NCI-H146 treated with DMSO at 0.1 percent for 48 hours (cell line): ENCODE results near the gene DOCK9.
"Not testable (repeated sequence)": the region's sequence is repeated elsewhere in the genome, so short reads cannot be mapped to it uniquely, and the experiment has no call there.

Experiments
- DNase-seq: peaks from one replicate; lab custom pipeline; 2025; ENCODE audit not compliant: unreplicated experiment; lab: John Stamatoyannopoulos, UW

DOCK9 gene

DNA sequence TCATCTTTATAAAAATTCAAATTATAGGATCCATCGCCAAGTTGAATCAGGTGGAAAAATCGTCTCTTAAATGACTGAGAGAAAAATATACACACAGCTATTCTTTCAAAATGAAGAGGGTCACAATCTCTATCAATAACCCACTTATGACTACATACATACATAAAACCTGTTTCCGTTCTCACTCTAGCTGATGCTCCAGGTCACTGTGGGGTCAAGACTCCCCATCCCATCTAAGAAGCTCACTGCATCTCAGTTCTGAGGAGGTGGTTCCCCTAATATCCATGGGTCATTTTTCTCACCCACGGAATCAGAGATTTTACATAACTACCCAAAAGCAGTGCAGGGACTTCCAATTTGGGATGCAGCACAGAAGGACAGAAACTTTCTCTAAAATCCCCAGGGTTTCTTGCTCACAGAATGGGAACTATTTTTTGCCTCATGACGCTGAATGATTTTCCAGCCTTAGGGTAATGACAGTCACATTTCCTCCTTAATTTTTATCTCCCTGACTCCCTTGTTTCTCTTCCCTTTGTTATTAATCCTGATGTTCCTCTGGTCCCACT is 56.8 kb downstream of the DOCK9 start:
- no peak for DNase-seq

- no peak for DNase-seq
These were observed 58.3 kb downstream of the DOCK9 start for GRCh38 chr13:98919566-98919965.

DNA sequence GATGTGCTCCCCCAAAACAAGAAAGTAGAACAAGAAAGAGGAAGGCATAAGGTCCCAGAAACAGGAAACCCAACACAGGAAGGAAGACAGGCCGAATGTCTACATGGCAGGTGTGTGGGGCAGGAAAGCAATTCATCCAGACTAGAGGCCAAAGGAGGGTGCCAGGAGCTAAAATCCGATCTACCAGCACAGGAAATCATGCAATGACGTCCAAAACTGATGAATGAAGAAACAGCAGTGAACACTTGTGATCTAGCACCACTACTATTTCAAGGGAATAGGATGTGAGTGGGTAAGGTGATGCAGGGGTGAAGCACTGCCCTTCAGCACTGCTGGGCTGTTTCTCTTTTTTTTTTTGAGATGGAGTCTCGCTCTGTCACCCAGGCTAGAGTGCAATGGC is 59.1 kb downstream of the DOCK9 start:
- no peak for DNase-seq

GRCh38 chr13:98917116-98917515 is 60.7 kb downstream of the DOCK9 start:
- no peak for DNase-seq

GRCh38 chr13:98916403-98916802 is 61.5 kb downstream of the DOCK9 start:
- DNase-seq: no peak

- no peak for DNase-seq
These were observed 61.9 kb downstream of the DOCK9 start for GRCh38 chr13:98915981-98916380.

DNA sequence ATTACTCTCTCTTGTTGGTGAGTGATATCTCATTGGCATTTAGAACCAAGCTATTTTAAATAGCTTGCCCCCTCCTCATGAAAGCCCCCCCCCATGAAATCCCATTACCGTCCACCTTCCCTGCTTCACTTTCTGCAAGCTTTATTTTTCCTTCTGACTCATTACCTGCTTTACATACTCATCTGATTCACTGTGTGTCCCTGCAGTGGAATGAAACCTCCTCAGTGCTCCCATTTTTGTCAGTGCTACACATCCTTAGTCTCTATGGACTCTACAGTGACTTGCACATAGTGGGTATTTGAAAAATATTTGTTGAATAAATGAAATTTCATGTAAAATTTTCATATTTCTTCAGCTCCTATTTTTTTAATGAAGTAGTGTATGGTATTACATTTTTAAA is 62.3 kb downstream of the DOCK9 start:
- DNase-seq: no peak

DNA sequence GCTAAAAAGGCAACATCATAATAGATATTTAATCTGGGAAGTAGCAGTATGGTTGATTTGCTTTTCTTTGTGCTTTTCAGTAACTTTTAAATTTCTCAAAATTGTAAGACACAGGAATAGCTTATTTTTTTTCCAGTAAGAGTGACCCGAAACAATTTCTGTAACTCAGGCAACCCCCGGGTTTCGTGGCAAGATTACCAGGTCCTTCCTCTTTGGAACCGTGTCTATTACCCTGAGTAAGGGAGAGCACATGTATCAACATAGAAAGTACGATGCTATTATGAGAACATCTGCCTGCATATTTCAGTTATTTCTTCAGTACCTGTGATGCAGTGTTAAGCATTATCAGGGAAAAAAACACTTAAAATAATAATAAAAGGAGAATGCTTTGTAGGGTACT is 64.1 kb downstream of the DOCK9 start:
- DNase-seq: no peak

GRCh38 chr13:98912846-98913245 is 65.0 kb downstream of the DOCK9 start:
- no peak for DNase-seq

- peak; percentile 10 for DNase-seq
These were observed 67.3 kb downstream of the DOCK9 start for GRCh38 chr13:98910501-98910951.

- DNase-seq: no peak
These were observed 68.8 kb downstream of the DOCK9 start for GRCh38 chr13:98909016-98909415.

GRCh38 chr13:98906746-98907502 is 70.9 kb downstream of the DOCK9 start:
- no peak for DNase-seq

DNA sequence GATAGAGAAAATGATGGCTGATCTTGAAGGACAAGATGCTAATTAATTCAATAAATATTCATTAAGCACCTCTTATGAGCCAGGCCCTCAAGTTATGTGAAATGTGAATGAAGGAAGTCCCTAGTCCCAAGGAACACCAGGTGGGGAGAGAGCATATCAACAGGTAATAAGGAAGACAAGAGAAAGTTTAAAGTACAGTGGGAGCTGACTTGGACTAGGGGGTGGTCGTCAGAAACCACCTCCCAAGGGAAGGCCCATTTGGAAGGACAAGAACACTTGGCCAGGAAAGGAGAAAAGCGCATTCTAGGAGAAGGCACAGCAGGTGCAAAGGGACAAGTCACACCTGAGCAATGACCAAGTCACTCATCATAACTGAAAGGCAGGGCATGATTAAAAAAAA is 72.7 kb downstream of the DOCK9 start:
- DNase-seq: no peak

DNA sequence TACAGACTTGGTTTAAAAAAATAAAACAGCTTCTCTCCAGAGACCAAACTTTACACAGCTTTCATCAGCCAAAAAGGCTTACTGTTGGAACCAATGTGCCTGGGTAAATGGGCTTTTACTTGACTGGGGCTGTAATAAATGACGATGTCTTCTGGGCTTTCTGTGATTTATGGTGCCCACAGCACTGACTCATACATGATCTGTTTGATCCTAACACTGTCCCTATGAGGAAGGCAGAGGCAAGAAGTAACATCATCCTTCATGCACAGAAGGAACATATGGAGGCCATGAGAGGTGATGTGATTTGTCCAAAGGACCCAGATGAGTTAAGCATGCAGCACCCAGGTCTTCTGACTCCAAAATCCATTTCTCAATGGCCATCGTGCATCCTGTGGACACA is 77.4 kb downstream of the DOCK9 start:
- DNase-seq: no peak

- DNase-seq: no peak
These were observed 80.2 kb downstream of the DOCK9 start for GRCh38 chr13:98897706-98898105.

- no peak for DNase-seq
These were observed 81.1 kb downstream of the DOCK9 start for GRCh38 chr13:98896868-98897144.

DNA sequence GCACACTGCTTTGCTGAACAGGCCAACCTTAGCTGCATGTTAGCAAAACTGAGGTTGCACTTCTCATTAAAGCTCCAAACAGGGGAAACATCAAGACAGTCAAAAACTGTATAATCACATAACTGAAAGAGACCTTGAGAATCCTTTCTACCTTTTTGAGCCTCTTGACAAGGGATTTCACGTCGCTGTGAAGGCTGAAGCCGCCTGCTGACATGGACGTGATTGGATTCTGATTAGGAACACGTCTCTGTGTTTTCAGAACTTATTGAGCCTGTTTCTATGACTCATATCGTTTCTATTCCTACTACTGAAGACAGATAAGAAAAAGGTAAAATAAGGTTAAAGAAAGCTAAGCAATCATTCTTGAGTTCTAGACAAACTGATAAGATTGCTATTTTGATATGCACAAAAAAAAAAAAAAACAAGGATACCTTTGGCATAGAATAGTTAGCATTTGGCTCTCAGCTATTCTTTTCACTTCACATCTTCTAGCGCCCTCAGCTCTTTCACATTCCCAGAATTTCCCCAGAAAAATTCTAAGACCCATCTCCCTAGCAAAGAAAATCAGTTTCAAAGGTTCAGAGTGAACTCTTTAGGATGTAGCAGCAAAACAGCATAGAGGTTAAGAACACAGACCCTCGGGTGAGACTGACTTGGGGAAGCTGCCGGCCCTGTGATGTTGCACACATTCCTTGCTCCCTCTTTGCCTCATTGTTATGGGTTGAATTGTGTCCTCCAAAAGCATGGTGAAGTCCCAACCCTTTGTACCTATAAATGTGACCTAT is 81.6 kb downstream of the DOCK9 start:
- DNase-seq: no peak

GRCh38 chr13:98894814-98895213 is 83.0 kb downstream of the DOCK9 start:
- not testable (repeated sequence) for DNase-seq

- DNase-seq: no peak
These were observed 84.5 kb downstream of the DOCK9 start for GRCh38 chr13:98893371-98893770.

DNA sequence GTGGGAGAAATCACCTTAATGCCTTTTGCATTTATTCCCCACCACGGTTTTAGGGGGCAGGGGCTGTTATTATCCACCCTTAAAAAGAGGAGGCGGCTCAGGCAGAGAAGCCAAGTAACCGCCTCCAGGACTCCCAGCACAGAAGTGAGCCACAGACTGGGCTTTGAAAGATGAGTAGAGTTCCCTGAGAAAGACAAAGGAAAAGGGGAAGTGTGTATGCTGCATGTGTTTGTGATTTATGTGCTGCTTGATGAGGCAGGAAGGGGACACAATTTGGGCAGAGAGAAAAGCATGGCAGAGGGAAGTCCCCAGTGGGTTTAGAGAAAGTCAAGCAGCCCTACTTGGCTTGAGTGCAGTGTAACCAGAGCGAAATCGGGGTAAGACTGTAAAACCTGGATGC is 85.0 kb downstream of the DOCK9 start:
- DNase-seq: no peak

GRCh38 chr13:98892077-98892476 is 85.8 kb downstream of the DOCK9 start:
- DNase-seq: no peak

- DNase-seq: no peak
These were observed 86.9 kb downstream of the DOCK9 start for GRCh38 chr13:98890925-98891324.
